ENCODE data around the gene CBX3.

DNA sequence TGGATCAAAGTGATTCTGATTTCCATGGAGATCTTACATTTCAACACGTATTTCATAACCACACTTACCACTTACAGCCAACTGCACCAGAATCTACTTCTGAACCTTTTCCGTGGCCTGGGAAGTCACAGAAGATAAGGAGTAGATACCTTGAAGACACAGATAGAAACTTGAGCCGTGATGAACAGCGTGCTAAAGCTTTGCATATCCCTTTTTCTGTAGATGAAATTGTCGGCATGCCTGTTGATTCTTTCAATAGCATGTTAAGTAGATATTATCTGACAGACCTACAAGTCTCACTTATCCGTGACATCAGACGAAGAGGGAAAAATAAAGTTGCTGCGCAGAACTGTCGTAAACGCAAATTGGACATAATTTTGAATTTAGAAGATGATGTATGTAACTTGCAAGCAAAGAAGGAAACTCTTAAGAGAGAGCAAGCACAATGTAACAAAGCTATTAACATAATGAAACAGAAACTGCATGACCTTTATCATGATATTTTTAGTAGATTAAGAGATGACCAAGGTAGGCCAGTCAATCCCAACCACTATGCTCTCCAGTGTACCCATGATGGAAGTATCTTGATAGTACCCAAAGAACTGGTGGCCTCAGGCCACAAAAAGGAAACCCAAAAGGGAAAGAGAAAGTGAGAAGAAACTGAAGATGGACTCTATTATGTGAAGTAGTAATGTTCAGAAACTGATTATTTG is 16.3 kb upstream of the CBX3 start:
- TF ChIP-seq, protein P1, sequence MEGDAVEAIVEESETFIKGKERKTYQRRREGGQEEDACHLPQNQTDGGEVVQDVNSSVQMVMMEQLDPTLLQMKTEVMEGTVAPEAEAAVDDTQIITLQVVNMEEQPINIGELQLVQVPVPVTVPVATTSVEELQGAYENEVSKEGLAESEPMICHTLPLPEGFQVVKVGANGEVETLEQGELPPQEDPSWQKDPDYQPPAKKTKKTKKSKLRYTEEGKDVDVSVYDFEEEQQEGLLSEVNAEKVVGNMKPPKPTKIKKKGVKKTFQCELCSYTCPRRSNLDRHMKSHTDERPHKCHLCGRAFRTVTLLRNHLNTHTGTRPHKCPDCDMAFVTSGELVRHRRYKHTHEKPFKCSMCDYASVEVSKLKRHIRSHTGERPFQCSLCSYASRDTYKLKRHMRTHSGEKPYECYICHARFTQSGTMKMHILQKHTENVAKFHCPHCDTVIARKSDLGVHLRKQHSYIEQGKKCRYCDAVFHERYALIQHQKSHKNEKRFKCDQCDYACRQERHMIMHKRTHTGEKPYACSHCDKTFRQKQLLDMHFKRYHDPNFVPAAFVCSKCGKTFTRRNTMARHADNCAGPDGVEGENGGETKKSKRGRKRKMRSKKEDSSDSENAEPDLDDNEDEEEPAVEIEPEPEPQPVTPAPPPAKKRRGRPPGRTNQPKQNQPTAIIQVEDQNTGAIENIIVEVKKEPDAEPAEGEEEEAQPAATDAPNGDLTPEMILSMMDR (IDR thresholded peaks at IDR 0.05 in 4 of 5, conservative IDR thresholded peaks at IDR 0.05 in 1 of 5) = no peak
- TF ChIP-seq POLR2A (IDR thresholded peaks at IDR 0.05) = no peak
